Endothelial cell of umbilical vein (primary cell): Measurements from ENCODE around the gene MFRP.

Experiments used
- CTCF ChIP-seq, 2 donors: IDR thresholded peaks; 1 replicate in 1 of 2; 2 replicates in 1 of 2; pipeline ENCODE4 v1.5.1; 2011; ENCODE audit warnings: low read length in 2 of 2, mild to moderate bottlenecking in 2 of 2, moderate library complexity in 2 of 2, control low read depth in 1 of 2, inconsistent platforms in 1 of 2, low read depth in 1 of 2; ENCODE audit not compliant: insufficient read depth in 1 of 2; ENCODE audit errors: extremely low read depth in 1 of 2
- POLR2A ChIP-seq: IDR thresholded peaks from 2 replicates; pipeline ENCODE4 v1.6.1; 2012; ENCODE audit warnings: low read depth, mild to moderate bottlenecking, control low read depth, low read length

GRCh38 chr11:119343726-119344125 lies 2.8 kb downstream of the MFRP start:
- no peak for TF ChIP-seq POLR2A
- no peak for TF ChIP-seq CTCF (IDR thresholded peaks at IDR 0.05; ENCODE audit: extremely low read depth in 1 of 2, insufficient read depth in 1 of 2, low read depth in 1 of 2, low read length in 2 of 2)
